GM12801 (cell line): ENCODE results near the gene CEP83.

Source experiments
- TF ChIP-seq, protein P1 (sequence below): IDR thresholded peaks from one replicate; pipeline ENCODE4 v1.5.1; 2011; ENCODE audit warnings: control low read depth; ENCODE audit not compliant: insufficient read length; ENCODE audit errors: extremely low read depth

CEP83 gene

GRCh38 chr12:94362653-94363052 lies 97.0 kb downstream of the CEP83 start:
- TF ChIP-seq, protein P1, sequence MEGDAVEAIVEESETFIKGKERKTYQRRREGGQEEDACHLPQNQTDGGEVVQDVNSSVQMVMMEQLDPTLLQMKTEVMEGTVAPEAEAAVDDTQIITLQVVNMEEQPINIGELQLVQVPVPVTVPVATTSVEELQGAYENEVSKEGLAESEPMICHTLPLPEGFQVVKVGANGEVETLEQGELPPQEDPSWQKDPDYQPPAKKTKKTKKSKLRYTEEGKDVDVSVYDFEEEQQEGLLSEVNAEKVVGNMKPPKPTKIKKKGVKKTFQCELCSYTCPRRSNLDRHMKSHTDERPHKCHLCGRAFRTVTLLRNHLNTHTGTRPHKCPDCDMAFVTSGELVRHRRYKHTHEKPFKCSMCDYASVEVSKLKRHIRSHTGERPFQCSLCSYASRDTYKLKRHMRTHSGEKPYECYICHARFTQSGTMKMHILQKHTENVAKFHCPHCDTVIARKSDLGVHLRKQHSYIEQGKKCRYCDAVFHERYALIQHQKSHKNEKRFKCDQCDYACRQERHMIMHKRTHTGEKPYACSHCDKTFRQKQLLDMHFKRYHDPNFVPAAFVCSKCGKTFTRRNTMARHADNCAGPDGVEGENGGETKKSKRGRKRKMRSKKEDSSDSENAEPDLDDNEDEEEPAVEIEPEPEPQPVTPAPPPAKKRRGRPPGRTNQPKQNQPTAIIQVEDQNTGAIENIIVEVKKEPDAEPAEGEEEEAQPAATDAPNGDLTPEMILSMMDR: no peak

GRCh38 chr12:94359761-94360160 lies 99.9 kb downstream of the CEP83 start:
- TF ChIP-seq, protein P1: no peak

DNA sequence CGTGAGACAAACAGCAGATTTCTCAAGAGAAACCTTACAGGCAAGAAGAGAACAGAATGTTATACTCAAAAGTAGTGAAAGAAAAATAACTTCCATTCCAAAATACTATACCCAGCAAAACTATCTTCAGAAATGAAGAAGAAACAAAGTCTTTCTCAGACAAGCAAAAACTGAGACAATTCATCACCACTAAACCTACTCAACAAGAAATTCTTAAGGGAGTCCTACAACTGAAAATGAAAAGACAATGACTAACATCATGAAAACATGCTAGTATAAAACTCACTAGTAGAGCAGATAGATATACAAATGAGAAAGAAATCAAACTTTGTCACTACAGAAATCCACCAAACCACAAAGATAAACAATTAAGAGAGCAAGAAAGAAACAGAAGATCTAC lies 106.5 kb downstream of the CEP83 start:
- TF ChIP-seq, protein P1: no peak

DNA sequence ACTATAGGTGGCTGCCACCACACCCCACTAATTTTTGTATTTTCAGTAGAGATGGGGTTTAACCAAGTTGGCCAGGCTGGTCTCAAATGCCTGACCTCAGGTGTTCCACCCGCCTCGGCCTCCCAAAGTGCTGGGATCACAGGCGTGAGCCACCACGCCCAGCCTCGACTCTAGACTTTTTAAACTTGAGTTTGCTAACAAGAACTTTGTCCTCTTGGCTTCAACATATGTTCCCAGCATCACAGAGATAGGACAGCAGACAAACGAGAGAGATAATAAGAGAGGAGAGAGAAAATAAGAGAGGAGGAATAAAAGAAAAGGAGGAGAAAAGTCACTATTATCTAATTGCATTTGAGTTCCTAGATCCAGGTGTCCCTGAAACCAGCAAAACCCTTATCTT lies 119.1 kb downstream of the CEP83 start:
- TF ChIP-seq, protein P1: no peak

DNA sequence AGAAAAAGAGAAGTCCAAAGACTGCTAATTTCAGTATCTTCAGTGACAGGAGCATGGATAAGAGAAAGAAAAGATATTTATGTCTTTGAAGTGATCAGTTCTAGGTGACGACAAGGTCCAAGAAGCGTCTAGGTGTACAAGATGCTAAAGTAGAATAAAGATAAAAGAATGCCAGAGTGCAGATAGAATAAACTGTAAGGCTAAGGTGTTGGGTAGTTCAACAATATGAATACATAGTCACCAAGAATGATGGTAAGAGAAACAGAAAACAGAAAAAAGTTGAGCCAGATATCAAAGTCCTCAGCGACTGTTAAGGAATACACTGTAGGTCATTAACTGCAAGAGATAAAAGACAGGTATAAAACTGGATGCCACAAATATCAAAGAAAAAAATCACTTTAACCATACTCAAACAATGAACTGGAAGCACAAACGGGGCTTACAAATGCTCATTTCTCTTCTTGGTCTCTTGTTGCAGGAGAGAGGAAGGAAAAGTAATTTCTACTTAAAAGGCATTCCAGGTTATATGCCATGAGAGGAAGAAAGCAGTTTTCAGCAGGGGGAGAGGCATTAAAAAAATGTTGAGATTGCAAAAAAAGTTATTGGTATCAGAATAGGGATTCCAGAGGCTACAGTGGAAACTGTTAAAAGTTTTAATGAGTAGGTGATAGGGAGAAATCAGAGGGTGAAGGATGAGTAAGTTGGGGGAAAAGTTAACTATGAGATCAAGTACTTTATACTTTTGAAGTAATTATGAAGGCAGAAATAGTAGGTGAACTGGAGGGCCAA lies 121.5 kb downstream of the CEP83 start:
- TF ChIP-seq, protein P1: no peak

DNA sequence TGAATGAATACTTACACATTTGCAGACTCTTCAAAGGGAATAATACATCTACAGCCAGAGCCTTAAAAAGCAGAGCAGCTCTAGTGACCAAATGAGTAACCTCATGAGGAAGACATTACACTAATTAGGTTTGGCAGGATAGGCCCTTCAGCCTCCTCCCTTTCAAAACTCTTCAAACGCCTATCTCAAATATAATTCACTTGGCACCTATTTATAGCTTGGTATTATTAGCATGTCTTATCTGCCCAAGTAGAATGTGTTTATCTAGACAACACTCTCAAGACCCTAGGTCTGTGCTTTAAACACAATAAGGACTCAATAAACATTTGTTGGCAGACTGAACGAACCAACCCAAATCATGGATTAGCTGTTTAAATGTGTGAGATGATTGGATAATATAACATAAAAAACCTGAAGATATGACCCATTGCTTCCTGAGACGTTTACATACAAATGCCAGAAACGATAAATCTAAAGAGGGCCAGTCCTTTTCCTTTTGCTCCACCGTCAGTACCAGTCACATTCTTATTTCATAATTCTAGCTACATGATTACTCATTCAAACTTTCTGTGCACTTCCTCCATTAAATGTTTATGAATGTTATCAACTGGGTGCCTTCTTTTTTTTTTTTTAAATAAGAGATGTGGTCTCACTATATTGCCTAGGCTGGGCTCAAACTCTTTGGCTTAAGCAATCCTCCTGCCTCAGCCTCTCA lies 123.3 kb downstream of the CEP83 start:
- TF ChIP-seq, protein P1: no peak

DNA sequence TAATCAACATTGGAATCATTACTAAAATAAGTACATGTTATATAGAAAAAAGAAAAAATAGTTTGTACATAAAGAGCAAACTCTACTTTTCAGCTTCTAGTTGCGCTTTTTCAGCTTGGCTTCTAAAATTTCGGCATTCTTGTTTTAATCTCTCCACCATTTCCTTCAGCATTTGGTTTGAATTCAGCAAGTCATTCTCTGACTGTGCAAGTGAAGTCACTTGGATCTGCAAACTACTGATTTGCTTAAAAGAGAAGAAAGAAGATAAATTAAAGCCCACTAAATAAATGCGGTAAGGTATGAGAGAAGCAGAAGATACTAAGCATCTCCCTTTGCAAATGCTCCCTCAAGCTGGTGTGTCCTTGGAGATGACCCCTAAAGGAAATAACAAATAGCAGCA lies 126.3 kb downstream of the CEP83 start:
- TF ChIP-seq, protein P1: no peak
